ENCODE results near the gene ETNK1. TPM values are rescaled to one million over a fixed set of nuclear protein-coding genes. Genes with fewer than 3 reads are reported as not detected.

Gene ETNK1
- total RNA-seq, 2 experiments from 2014 or later, result 23.7 to 88.1 TPM

DNA sequence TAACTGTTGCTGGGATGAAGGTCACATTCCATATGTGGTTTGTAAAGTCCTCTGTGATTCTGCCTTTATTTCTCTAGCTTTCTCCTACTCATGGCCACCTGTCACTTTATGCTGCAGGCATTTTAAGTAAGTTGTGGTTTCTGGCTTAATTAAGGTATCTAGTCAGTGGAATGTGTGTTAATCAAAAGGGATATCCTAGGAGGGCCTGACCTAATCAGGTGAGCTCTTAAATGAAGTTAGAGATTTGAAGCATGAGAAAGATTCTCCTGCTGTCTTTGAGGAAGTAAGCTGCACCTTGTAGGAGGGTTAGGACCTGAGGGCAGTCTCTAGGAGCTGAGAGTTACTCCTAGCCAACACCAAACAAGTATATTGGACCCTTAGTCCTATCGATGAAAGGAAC is 90.3 kb downstream of the ETNK1 start:
- BruUV-seq (replicated peaks), result no TSS peak
- intact Hi-C loops (cut with micrococcal nuclease; ENCODE audit: unreplicated experiment), result no loop called here
- TF ChIP-seq, protein P1, sequence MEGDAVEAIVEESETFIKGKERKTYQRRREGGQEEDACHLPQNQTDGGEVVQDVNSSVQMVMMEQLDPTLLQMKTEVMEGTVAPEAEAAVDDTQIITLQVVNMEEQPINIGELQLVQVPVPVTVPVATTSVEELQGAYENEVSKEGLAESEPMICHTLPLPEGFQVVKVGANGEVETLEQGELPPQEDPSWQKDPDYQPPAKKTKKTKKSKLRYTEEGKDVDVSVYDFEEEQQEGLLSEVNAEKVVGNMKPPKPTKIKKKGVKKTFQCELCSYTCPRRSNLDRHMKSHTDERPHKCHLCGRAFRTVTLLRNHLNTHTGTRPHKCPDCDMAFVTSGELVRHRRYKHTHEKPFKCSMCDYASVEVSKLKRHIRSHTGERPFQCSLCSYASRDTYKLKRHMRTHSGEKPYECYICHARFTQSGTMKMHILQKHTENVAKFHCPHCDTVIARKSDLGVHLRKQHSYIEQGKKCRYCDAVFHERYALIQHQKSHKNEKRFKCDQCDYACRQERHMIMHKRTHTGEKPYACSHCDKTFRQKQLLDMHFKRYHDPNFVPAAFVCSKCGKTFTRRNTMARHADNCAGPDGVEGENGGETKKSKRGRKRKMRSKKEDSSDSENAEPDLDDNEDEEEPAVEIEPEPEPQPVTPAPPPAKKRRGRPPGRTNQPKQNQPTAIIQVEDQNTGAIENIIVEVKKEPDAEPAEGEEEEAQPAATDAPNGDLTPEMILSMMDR (conservative IDR thresholded peaks at IDR 0.05; ENCODE audit: low read length), result no peak
- no peak for TF ChIP-seq EZH2phosphoT487 (IDR thresholded peaks at IDR 0.05; ENCODE audit: borderline replicate concordance, low read depth, low read length)
- CTCF ChIA-PET (ENCODE audit: unreplicated experiment), result no interaction called here
- Histone ChIP-seq H3K4me1 (ENCODE audit: insufficient read depth, low read length, poor library complexity, severe bottlenecking) (no peaks in the 10 kb centered on the region), H3K79me2 (ENCODE audit: insufficient read depth, low read depth, low read length) (no peaks in the 10 kb centered on the region), H2AFZ (ENCODE audit: low read length) (no peak overlapping the region), H3K9me2 (ENCODE audit: insufficient read depth, low read length) (no peaks in the 10 kb centered on the region), H3K27ac (ENCODE audit: low read depth, low read length, poor library complexity, severe bottlenecking) (no peak overlapping the region), H3K9me3 (ENCODE audit: low read length) (no peaks in the 10 kb centered on the region), H3K4me2 (ENCODE audit: low read length) (no peak overlapping the region), H4K20me1 (ENCODE audit: insufficient read depth, low read length) (no peaks in the 10 kb centered on the region), H3K36me3 (ENCODE audit: insufficient read depth, low read length) (no peaks in the 10 kb centered on the region), H3K4me3 (ENCODE audit: low read depth, low read length, poor library complexity, severe bottlenecking) (no peak overlapping the region)
- DNase-seq (ENCODE audit: low spot score), result no peak
- POLR2A ChIA-PET, result no interaction called here

DNA sequence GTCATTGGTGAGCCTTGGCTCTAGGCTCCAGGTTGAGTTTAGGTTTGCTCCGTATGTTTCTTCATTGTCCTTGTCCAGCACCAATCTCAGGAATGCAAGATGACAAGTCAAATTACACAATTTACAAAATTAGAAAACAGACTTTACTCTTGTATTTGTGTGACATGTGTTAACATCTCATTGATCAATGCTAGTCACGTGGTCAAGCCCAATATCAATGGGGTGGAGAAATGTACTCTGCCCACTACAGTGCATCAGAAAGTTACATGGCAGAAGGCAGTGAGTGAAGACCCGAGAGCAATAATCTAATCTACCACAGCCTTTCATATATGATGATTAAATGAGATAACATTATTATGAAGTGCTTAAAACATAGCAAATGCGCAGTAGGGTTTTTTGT is 94.8 kb downstream of the ETNK1 start:
- no peaks in the 10 kb centered on the region for H3K4me1 ChIP-seq (ENCODE audit: insufficient read depth, low read length, poor library complexity, severe bottlenecking)
- DNase-seq (ENCODE audit: low spot score), result no peak
- TF ChIP-seq, protein P1 (conservative IDR thresholded peaks at IDR 0.05; ENCODE audit: low read length), result no peak
- TF ChIP-seq EZH2phosphoT487 (IDR thresholded peaks at IDR 0.05; ENCODE audit: borderline replicate concordance, low read depth, low read length), result no peak
- intact Hi-C loops (cut with micrococcal nuclease; ENCODE audit: unreplicated experiment), result no loop called here
- no peaks in the 10 kb centered on the region for H3K79me2 ChIP-seq (ENCODE audit: insufficient read depth, low read depth, low read length)
- H4K20me1 ChIP-seq (ENCODE audit: insufficient read depth, low read length), result no peaks in the 10 kb centered on the region
- no peak overlapping the region for H3K4me2 ChIP-seq (ENCODE audit: low read length)
- ChIA-PET CTCF (ENCODE audit: unreplicated experiment) (no interaction called here), POLR2A (interaction anchor here (0.5 kb wide), 1 partner anchor 15 kb away, joined by 6 read pairs; no protein-coding TSS in a partner anchor)
- H3K4me3 ChIP-seq (ENCODE audit: low read depth, low read length, poor library complexity, severe bottlenecking), result no peak overlapping the region
- no peaks in the 10 kb centered on the region for H3K9me3 ChIP-seq (ENCODE audit: low read length)
- H2AFZ ChIP-seq (ENCODE audit: low read length), result no peak overlapping the region
- H3K9me2 ChIP-seq (ENCODE audit: insufficient read depth, low read length), result no peaks in the 10 kb centered on the region
- no peak overlapping the region for H3K27ac ChIP-seq (ENCODE audit: low read depth, low read length, poor library complexity, severe bottlenecking)
- BruUV-seq (replicated peaks), result no TSS peak
- no peaks in the 10 kb centered on the region for H3K36me3 ChIP-seq (ENCODE audit: insufficient read depth, low read length)

DNA sequence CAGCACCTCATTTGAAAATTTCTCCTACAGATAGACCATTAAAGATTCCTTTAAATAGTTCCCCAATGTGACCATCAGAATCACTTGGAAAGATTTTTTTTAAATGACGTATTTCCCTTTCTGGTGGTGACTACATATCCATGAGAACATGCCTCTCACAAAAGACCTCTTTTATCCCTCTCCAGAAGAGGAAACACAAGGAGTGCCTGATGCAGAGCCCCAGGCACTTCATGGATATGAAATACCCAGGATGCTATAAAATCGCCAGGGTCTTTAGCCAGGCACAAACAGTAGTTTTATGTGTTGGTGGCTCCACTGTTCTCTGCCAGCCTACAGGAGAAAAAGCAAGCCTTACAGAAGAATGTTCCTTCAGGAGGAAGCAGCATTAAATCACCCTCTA is 97.1 kb downstream of the ETNK1 start:
- H3K79me2 ChIP-seq (ENCODE audit: insufficient read depth, low read depth, low read length), result no peaks in the 10 kb centered on the region
- H3K4me3 ChIP-seq (ENCODE audit: low read depth, low read length, poor library complexity, severe bottlenecking), result no peak overlapping the region
- H4K20me1 ChIP-seq (ENCODE audit: insufficient read depth, low read length), result no peaks in the 10 kb centered on the region
- no peak overlapping the region for H2AFZ ChIP-seq (ENCODE audit: low read length)
- no peaks in the 10 kb centered on the region for H3K4me1 ChIP-seq (ENCODE audit: insufficient read depth, low read length, poor library complexity, severe bottlenecking)
- no peaks in the 10 kb centered on the region for H3K9me3 ChIP-seq (ENCODE audit: low read length)
- no TSS peak for BruUV-seq (replicated peaks)
- H3K4me2 ChIP-seq (ENCODE audit: low read length), result no peak overlapping the region
- no peaks in the 10 kb centered on the region for H3K36me3 ChIP-seq (ENCODE audit: insufficient read depth, low read length)
- no peak for DNase-seq (ENCODE audit: low spot score)
- H3K27ac ChIP-seq (ENCODE audit: low read depth, low read length, poor library complexity, severe bottlenecking), result no peak overlapping the region
- no peaks in the 10 kb centered on the region for H3K9me2 ChIP-seq (ENCODE audit: insufficient read depth, low read length)
- TF ChIP-seq EZH2phosphoT487 (IDR thresholded peaks at IDR 0.05; ENCODE audit: borderline replicate concordance, low read depth, low read length), result no peak
- TF ChIP-seq, protein P1 (conservative IDR thresholded peaks at IDR 0.05; ENCODE audit: low read length), result no peak
- POLR2A ChIA-PET, result no interaction called here
- CTCF ChIA-PET (ENCODE audit: unreplicated experiment), result no interaction called here
- intact Hi-C loops (cut with micrococcal nuclease; ENCODE audit: unreplicated experiment), result no loop called here

Measured in OCI-LY7 (cell line).